BLaER1 treated with 17β-estradiol and CSF1 and Interleukin-3, amounts not matched to agents 10 nM and 100 nM (cell line): ENCODE data around the gene TMEM161B.

Experiments used
- H3K27ac ChIP-seq, 11 experiments: shearing (Covaris generic); formaldehyde crosslinking; 2 replicates each; pipeline ENCODE4 v1.8.1; 2022
- H3K27me3 ChIP-seq, 11 experiments: shearing (Covaris generic); formaldehyde crosslinking; 2 replicates each; pipeline ENCODE4 v1.8.1; 2022
- H3K36me3 ChIP-seq, 11 experiments: shearing (Covaris generic); formaldehyde crosslinking; 2 replicates each; pipeline ENCODE4 v1.8.1; 2022
- H3K4me1 ChIP-seq, 10 experiments: shearing (Covaris generic); formaldehyde crosslinking; 2 replicates each; pipeline ENCODE4 v1.8.1; 2022
- H3K4me2 ChIP-seq, 11 experiments: shearing (Covaris generic); formaldehyde crosslinking; 2 replicates each; pipeline ENCODE4 v1.8.1; 2022
- H3K4me3 ChIP-seq, 10 experiments: shearing (Covaris generic); formaldehyde crosslinking; 2 replicates each; pipeline ENCODE4 v1.8.1; 2022
- H3K9ac ChIP-seq, 11 experiments: shearing (Covaris generic); formaldehyde crosslinking; 2 replicates each; pipeline ENCODE4 v1.8.1; 2022
- H3K9me3 ChIP-seq, 11 experiments: shearing (Covaris generic); formaldehyde crosslinking; replicated peaks in 1 of 11; 2 replicates each; pipeline ENCODE4 v1.8.1; 2022
- H4K20me1 ChIP-seq, 11 experiments: shearing (Covaris generic); formaldehyde crosslinking; 2 replicates each; pipeline ENCODE4 v1.8.1; 2022
- Cebpa-rat ChIP-seq, 11 experiments: shearing (Covaris generic); IDR thresholded peaks; 2 replicates each; pipeline ENCODE4 v1.8.1; 2022

The TMEM161B gene

GRCh38 chr5:88172847-88173758 is 95.5 kb downstream of the TMEM161B start:
- no peak overlapping the region for H3K27ac ChIP-seq
- no peaks in the 10 kb centered on the region for H3K36me3 ChIP-seq
- TF ChIP-seq Cebpa-rat (IDR thresholded peaks at IDR 0.05): no peak
- H3K27me3 ChIP-seq: no peaks in the 10 kb centered on the region
- no peaks in the 10 kb centered on the region for H4K20me1 ChIP-seq
- H3K4me3 ChIP-seq: no peak overlapping the region
- H3K4me2 ChIP-seq: no peak overlapping the region
- no peaks in the 10 kb centered on the region for H3K4me1 ChIP-seq
- H3K9me3 ChIP-seq: peaks cover 13 to 38% (median 31%) of the 10 kb centered on the region in 11 experiments; a peak in 21 of 22 replicates
- no peak overlapping the region for H3K9ac ChIP-seq

DNA sequence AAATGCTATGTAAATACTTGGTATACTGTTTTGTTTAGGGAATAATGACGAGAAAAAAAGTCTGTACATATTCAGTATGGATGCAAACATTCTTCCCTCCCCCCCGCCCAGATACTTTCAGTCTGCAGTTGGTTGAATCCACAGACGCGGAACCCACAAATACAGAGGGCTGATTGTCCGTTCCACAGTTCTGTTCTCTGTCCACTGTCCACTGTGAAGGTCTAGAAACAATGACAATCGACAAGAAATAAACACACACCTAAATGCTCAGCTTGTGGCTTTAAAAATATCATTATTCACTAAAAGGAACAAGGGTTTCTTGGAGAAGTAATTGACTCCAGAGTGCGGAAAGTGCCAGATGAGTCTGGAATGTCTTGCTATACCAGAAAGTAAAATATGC is 109.1 kb downstream of the TMEM161B start:
- H3K36me3 ChIP-seq: no peaks in the 10 kb centered on the region
- no peak overlapping the region for H3K9ac ChIP-seq
- H3K27me3 ChIP-seq: no peaks in the 10 kb centered on the region
- H3K9me3 ChIP-seq: no peaks in the 10 kb centered on the region; a peak in 1 of 22 replicates
- H3K4me1 ChIP-seq: no peaks in the 10 kb centered on the region
- no peak overlapping the region for H3K4me3 ChIP-seq
- TF ChIP-seq Cebpa-rat (IDR thresholded peaks at IDR 0.05): no peak
- no peaks in the 10 kb centered on the region; a peak in 1 of 22 replicates for H4K20me1 ChIP-seq
- no peak overlapping the region for H3K27ac ChIP-seq
- H3K4me2 ChIP-seq: no peak overlapping the region

- H4K20me1 ChIP-seq: no peaks in the 10 kb centered on the region; a peak in 1 of 22 replicates
- no peaks in the 10 kb centered on the region for H3K36me3 ChIP-seq
- H3K4me1 ChIP-seq: no peaks in the 10 kb centered on the region
- TF ChIP-seq Cebpa-rat (IDR thresholded peaks at IDR 0.05): no peak
- H3K4me3 ChIP-seq: no peak overlapping the region
- H3K4me2 ChIP-seq: no peak overlapping the region
- H3K9me3 ChIP-seq: no peaks in the 10 kb centered on the region; a peak in 1 of 22 replicates
- H3K9ac ChIP-seq: no peak overlapping the region
- H3K27ac ChIP-seq: no peak overlapping the region
- H3K27me3 ChIP-seq: no peaks in the 10 kb centered on the region
These were observed 110.6 kb downstream of the TMEM161B start for GRCh38 chr5:88158056-88158455.

- Histone ChIP-seq H3K27ac (no peak overlapping the region), H3K4me1 (no peaks in the 10 kb centered on the region), H3K36me3 (no peaks in the 10 kb centered on the region), H4K20me1 (no peaks in the 10 kb centered on the region; a peak in 1 of 22 replicates), H3K9ac (no peak overlapping the region), H3K4me2 (no peak overlapping the region), H3K4me3 (no peak overlapping the region), H3K9me3 (peaks cover 0 to 10% (median 0%) of the 10 kb centered on the region in 11 experiments; a peak in 6 of 22 replicates), H3K27me3 (no peaks in the 10 kb centered on the region)
- TF ChIP-seq Cebpa-rat (IDR thresholded peaks at IDR 0.05): no peak
These were observed 113.8 kb downstream of the TMEM161B start for GRCh38 chr5:88154891-88155290.

DNA sequence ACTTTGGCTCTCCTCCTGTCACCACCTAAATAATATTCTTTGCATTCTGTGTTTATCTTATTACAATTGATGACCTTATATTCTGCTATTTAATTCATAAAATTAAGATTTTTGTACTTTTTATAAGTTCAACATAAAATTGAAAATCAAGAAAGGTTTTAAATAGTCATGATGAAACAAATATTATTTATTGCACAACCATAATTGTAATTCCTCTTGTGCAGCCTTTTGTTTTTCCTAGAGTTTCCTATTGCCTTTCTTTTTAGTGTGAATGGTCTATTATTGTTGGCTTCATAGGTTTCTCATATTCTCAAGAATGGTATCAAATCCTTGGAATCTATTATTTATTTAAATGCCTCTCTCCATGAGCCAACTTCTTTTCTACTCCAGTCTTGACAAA is 117.9 kb downstream of the TMEM161B start:
- no peak for TF ChIP-seq Cebpa-rat (IDR thresholded peaks at IDR 0.05)
- Histone ChIP-seq H4K20me1 (no peaks in the 10 kb centered on the region; a peak in 1 of 22 replicates), H3K4me2 (no peak overlapping the region), H3K9ac (no peak overlapping the region), H3K27me3 (peaks cover 7 to 24% (median 17%) of the 10 kb centered on the region in 11 experiments), H3K4me1 (no peaks in the 10 kb centered on the region), H3K27ac (no peak overlapping the region), H3K36me3 (no peaks in the 10 kb centered on the region), H3K4me3 (no peak overlapping the region), H3K9me3 (peaks cover 0 to 14% (median 4%) of the 10 kb centered on the region in 11 experiments; a peak in 11 of 22 replicates)

GRCh38 chr5:88145611-88146467 is 122.8 kb downstream of the TMEM161B start:
- Histone ChIP-seq H3K27ac (no peak overlapping the region), H3K4me2 (no peak overlapping the region), H3K27me3 (peaks cover 47 to 65% (median 59%) of the 10 kb centered on the region in 11 experiments), H3K4me3 (no peak overlapping the region), H3K9ac (no peak overlapping the region), H4K20me1 (peaks cover 0 to 5% (median 0%) of the 10 kb centered on the region in 11 experiments; a peak in 2 of 22 replicates), H3K36me3 (no peaks in the 10 kb centered on the region), H3K9me3 (peaks cover 18 to 49% (median 33%) of the 10 kb centered on the region in 11 experiments; a peak in 20 of 22 replicates), H3K4me1 (no peaks in the 10 kb centered on the region)
- TF ChIP-seq Cebpa-rat (IDR thresholded peaks at IDR 0.05): no peak

DNA sequence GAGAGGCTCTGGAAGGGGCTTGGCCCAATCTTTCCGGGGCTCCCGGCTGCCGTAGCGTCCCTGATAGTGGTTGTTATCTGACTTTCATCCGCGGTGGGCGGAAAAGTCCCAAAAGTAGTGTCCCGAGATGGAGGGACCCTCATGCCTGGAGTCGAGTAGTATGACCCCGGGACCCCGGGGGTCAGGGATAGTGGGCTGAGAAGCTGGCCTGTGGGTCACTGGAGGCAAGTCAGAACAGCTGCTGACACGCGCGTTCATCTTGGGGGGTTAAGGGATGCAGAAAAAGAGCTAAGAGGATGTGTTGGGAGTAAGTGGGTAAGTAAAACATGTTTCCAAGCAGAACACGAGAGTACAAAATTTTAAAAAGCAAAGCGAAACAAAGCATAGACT is 123.4 kb downstream of the TMEM161B start:
- H3K4me2 ChIP-seq: no peak overlapping the region
- no peaks in the 10 kb centered on the region for H3K4me1 ChIP-seq
- H3K36me3 ChIP-seq: no peaks in the 10 kb centered on the region
- no peak overlapping the region for H3K27ac ChIP-seq
- TF ChIP-seq Cebpa-rat (IDR thresholded peaks at IDR 0.05): no peak
- peaks cover 23 to 51% (median 38%) of the 10 kb centered on the region in 11 experiments; a peak in 20 of 22 replicates for H3K9me3 ChIP-seq
- H3K4me3 ChIP-seq: no peak overlapping the region
- peaks cover 47 to 65% (median 59%) of the 10 kb centered on the region in 11 experiments for H3K27me3 ChIP-seq
- no peak overlapping the region for H3K9ac ChIP-seq
- peaks cover 0 to 5% (median 0%) of the 10 kb centered on the region in 11 experiments; a peak in 2 of 22 replicates for H4K20me1 ChIP-seq
